Endothelial cell (in vitro differentiated cells): ENCODE data around the gene PXT1. TPM values are rescaled to one million over a fixed set of nuclear protein-coding genes. Genes with fewer than 3 reads are reported as not detected.
"Not testable (repeated sequence)": the region's sequence is repeated elsewhere in the genome, so short reads cannot be mapped to it uniquely, and the experiment has no call there.

Experiments
- DNase-seq: peaks from one replicate; pipeline ENCODE4 v3.0.0; 2021; ENCODE audit warnings: low spot score
- H3K27ac Mint-ChIP-seq: one replicate; pipeline ENCODE4 v1.8.0; 2021; ENCODE audit warnings: mixed read lengths, inconsistent platforms; ENCODE audit not compliant: unreplicated experiment
- H3K27me3 Mint-ChIP-seq: one replicate; pipeline ENCODE4 v1.8.0; 2021; ENCODE audit warnings: mild to moderate bottlenecking, moderate library complexity, mixed read lengths, inconsistent platforms; ENCODE audit not compliant: unreplicated experiment
- H3K36me3 Mint-ChIP-seq: one replicate; pipeline ENCODE4 v1.8.0; 2021; ENCODE audit warnings: mild to moderate bottlenecking, low read depth, mixed read lengths, inconsistent platforms; ENCODE audit not compliant: unreplicated experiment
- H3K4me1 Mint-ChIP-seq: one replicate; pipeline ENCODE4 v1.8.0; 2021; ENCODE audit warnings: mild to moderate bottlenecking, mixed read lengths, inconsistent platforms; ENCODE audit not compliant: unreplicated experiment
- H3K4me3 Mint-ChIP-seq: one replicate; pipeline ENCODE4 v1.8.0; 2021; ENCODE audit warnings: mild to moderate bottlenecking, mixed read lengths, inconsistent platforms; ENCODE audit not compliant: unreplicated experiment
- H3K9me3 Mint-ChIP-seq: one replicate; pipeline ENCODE4 v1.8.0; 2021; ENCODE audit warnings: mixed read lengths, inconsistent platforms; ENCODE audit not compliant: unreplicated experiment
- total RNA-seq: library from RNA; stranded (reverse); fragmentation: NEBNext Ultra II Directional; extraction: Animal tissue kit (Norgen Biotek cat#: 25700); gene quantifications from one replicate; pipeline ENCODE4 v1.2.1, GENCODE V29; 2021; ENCODE audit not compliant: unreplicated experiment
- TF ChIP-seq, protein P1 (sequence below): fragments of 200-600 bp; sonication (generic); IDR thresholded peaks from one replicate; pipeline ENCODE4 v1.5.0; 2021; ENCODE audit warnings: antibody characterized with exemption; ENCODE audit not compliant: unreplicated experiment

The PXT1 gene
- total RNA-seq, 1 donor from 2014 or later, result not detected

- Mint-ChIP-seq H3K4me3 (no peak overlapping the region), H3K36me3 (peaks cover 17% of the 10 kb centered on the region), H3K9me3 (no peaks in the 10 kb centered on the region), H3K27ac (no peak overlapping the region), H3K4me1 (peaks cover 2% of the 10 kb centered on the region), H3K27me3 (no peaks in the 10 kb centered on the region)
- TF ChIP-seq, protein P1, sequence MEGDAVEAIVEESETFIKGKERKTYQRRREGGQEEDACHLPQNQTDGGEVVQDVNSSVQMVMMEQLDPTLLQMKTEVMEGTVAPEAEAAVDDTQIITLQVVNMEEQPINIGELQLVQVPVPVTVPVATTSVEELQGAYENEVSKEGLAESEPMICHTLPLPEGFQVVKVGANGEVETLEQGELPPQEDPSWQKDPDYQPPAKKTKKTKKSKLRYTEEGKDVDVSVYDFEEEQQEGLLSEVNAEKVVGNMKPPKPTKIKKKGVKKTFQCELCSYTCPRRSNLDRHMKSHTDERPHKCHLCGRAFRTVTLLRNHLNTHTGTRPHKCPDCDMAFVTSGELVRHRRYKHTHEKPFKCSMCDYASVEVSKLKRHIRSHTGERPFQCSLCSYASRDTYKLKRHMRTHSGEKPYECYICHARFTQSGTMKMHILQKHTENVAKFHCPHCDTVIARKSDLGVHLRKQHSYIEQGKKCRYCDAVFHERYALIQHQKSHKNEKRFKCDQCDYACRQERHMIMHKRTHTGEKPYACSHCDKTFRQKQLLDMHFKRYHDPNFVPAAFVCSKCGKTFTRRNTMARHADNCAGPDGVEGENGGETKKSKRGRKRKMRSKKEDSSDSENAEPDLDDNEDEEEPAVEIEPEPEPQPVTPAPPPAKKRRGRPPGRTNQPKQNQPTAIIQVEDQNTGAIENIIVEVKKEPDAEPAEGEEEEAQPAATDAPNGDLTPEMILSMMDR, result no peak
- DNase-seq, result no peak
Measured at GRCh38 chr6:36488221-36488620, 45.6 kb upstream of the PXT1 start.

- Mint-ChIP-seq H3K27me3 (no peaks in the 10 kb centered on the region), H3K36me3 (peaks cover 16% of the 10 kb centered on the region), H3K4me1 (peaks cover 2% of the 10 kb centered on the region), H3K9me3 (no peaks in the 10 kb centered on the region), H3K27ac (no peak overlapping the region), H3K4me3 (no peak overlapping the region)
- DNase-seq, result no peak
- TF ChIP-seq, protein P1, result no peak
Measured at GRCh38 chr6:36487698-36488097, 45.0 kb upstream of the PXT1 start.

DNA sequence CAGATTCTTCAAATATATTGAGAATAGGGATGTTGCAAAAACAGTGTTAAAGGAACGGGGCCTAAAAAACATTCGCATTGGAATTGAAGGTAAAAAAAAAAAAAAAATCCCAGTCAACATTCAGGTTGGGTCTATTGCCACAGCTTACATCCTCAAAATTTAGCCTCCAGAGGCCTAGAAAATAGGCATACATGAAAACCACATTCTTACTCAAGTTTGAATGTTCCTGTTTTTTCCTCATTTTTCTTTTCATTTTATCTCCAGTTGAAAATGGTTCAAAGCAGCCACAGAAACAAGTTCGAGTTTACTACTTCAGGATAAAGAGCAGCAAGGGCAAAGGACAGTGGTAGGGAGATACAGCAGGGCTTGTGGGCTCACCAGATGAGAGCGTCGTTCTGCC lies 42.1 kb upstream of the PXT1 start:
- peaks cover 2% of the 10 kb centered on the region for H3K4me1 Mint-ChIP-seq
- peaks cover 24% of the 10 kb centered on the region for H3K36me3 Mint-ChIP-seq
- no peaks in the 10 kb centered on the region for H3K9me3 Mint-ChIP-seq
- TF ChIP-seq, protein P1, result no peak
- H3K27ac Mint-ChIP-seq, result no peak overlapping the region
- H3K4me3 Mint-ChIP-seq, result peak overlapping the region; percentile 15
- H3K27me3 Mint-ChIP-seq, result no peaks in the 10 kb centered on the region
- DNase-seq, result no peak

- not testable (repeated sequence) for H3K9me3 Mint-ChIP-seq, H3K27me3 Mint-ChIP-seq, H3K4me3 Mint-ChIP-seq, DNase-seq, H3K27ac Mint-ChIP-seq
- Mint-ChIP-seq H3K36me3 (peaks cover 24% of the 10 kb centered on the region), H3K4me1 (peaks cover 14% of the 10 kb centered on the region)
Measured at GRCh38 chr6:36483326-36483725, 40.7 kb upstream of the PXT1 start.

DNA sequence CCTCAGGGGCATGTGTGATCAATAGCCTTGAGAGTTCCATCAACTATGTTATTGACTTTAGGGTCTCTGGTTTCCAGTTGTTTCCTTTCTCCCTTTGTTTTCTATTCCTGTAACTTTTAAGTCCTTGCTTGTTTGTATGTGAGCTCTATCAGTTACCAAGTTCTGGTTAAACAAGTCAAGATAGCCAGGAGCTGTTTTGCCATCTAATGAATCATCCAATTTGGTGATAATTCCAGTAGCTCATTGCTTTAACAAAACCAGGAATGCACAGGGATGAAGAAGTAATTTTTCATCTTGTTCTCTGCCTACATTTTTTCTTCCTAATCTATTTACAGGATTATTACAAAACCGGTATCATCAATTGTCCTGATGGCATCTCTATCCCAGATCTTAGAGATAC lies 36.6 kb upstream of the PXT1 start:
- no peaks in the 10 kb centered on the region for H3K9me3 Mint-ChIP-seq
- H3K4me1 Mint-ChIP-seq, result peaks cover 22% of the 10 kb centered on the region
- H3K36me3 Mint-ChIP-seq, result peaks cover 20% of the 10 kb centered on the region
- H3K27ac Mint-ChIP-seq, result no peak overlapping the region
- no peak for DNase-seq
- H3K27me3 Mint-ChIP-seq, result no peaks in the 10 kb centered on the region
- TF ChIP-seq, protein P1, result no peak
- H3K4me3 Mint-ChIP-seq, result no peak overlapping the region
